Stimulated activated CD8-positive, alpha-beta memory T cell treated with anti-CD3 and anti-CD28 coated beads, Interleukin-12 subunit alpha, Interleukin-12 subunit beta, amount 100 ng/mL, for 24 hours (primary cell): ENCODE measurements around the gene GOLT1B.

Experiments used
- DNase-seq: peaks from one replicate; pipeline ENCODE4 v3.0.0-alpha.2; 2020; ENCODE audit errors: extremely low read depth

GOLT1B gene

DNA sequence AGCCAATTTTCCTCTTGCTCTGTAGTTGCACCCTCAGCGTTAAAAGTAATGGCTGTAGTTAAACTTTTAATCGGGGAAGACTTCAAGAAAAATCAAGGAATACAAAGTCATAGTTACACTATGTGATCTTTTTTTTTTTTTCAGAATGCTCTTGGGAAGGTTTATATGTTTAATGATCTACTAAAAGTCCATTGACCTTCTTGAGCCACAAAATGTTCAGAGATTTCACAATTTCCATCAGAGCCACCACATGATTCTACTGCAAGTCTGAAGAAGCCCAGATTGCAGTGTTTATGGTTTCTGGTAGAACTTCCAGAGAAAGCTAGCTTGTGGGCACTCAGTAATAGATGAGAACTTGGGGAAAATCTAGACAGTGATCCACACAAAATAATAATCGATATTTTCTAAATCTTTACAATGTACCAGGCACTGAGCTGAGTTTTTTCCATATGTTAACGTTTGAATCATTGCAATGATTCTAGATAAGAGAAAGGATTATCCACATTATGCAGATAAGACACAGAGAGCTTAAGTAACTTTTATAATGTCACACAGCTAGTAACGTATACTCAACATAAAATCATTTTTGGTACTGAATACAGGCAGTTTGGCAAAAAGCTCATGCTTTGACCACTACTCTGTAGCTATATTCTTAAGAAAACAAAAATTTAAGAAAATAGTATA, 64.8 kb downstream of the GOLT1B start:
- DNase-seq, result no peak

DNA sequence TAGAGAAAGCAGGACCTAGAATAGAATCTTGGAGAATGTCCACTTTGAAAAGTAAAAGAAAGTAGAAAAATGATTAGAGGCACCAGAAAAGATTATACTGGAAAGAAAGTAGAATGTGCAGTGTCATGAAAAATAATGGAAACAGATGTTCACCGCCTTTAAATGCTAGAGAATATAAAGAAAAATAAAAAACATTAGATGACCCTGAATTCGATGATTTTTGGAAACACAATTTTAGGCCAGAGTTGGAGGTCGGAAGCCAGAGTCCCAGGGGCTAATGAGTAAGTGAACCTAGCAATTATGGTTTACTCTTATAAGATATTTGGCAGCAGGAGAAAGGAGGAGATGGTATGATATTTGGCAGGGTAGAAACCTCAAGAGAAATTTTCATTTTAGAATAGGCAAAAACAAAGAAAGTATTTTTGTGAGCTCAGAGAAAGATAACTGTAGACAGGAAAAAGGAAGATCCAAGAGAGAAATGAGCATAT, 65.4 kb downstream of the GOLT1B start:
- DNase-seq, result no peak
